K562 (cell line): ENCODE data around the gene NDOR1. TPM values are rescaled to one million over a fixed set of nuclear protein-coding genes. Genes with fewer than 3 reads are reported as not detected.
A peak's percentile ranks its signal among the peaks of the same experiment; 100 is the strongest.

Experiments used
- ATAC-seq: fragments of 200-7000 bp; cut with Tn5 transposase; 3 replicates; pipeline ENCODE4 v1.9.1; 2020; ENCODE audit warnings: moderate library complexity
- BruUV-seq: library from RNA; stranded (reverse); fragments of 400-500 nt; replicated peaks from 2 replicates; lab custom pipeline; 2021; lab: Mats Ljungman, UMichigan
- CTCF ChIA-PET: fragments of 300-600 bp; formaldehyde crosslinking; extraction: SDS; loops from one replicate; lab custom pipeline; 2021; ENCODE audit warnings: low intra/inter-chr PET ratio; lab: Yijun Ruan, JAX
- POLR2A ChIA-PET: fragments of 300-600, 350-650 bp; sonication (Branson Sonifier 250); formaldehyde crosslinking; extraction: SDS; loops from one replicate; lab custom pipeline; 2021; ENCODE audit warnings: antibody characterized with exemption, inconsistent platforms; lab: Yijun Ruan, JAX
- DNase-seq, 4 experiments: peaks; one replicate each; pipeline versions ENCODE4 v3.0.0 to v3.0.0-alpha.2; 2011 to 2018; ENCODE audit warnings: low spot score in 3 of 4, mixed read lengths in 3 of 4; ENCODE audit errors: extremely low read depth in 1 of 4
- FAIRE-seq: peaks from 2 replicates; lab custom pipeline; 2011; peaks lifted over from hg19 to GRCh38; lab: Jason Lieb, UNC
- H2AFZ ChIP-seq: 2 replicates; pipeline ENCODE4 v1.6.0; 2011; ENCODE audit warnings: low read depth, low read length, control low read depth, inconsistent platforms
- H3K27ac ChIP-seq: fragments of 200-600 bp; 3 replicates; pipeline ENCODE4 v1.8.0; 2011; ENCODE audit warnings: low read depth, mild to moderate bottlenecking, control low read depth, inconsistent platforms, low read length, moderate library complexity, mixed read lengths; ENCODE audit errors: extremely low read depth
- H3K27me3 ChIP-seq, 2 experiments: fragments of 300-600 bp in 1 of 2; 2 replicates in 1 of 2; 3 replicates in 1 of 2; pipeline versions ENCODE4 v1.6.0 to v1.8.0; 2011; ENCODE audit warnings: inconsistent platforms in 2 of 2, low read length in 2 of 2, mild to moderate bottlenecking in 1 of 2, mixed read lengths in 1 of 2, moderate library complexity in 1 of 2; ENCODE audit not compliant: control insufficient read depth in 2 of 2, insufficient read depth in 2 of 2
- H3K36me3 ChIP-seq: fragments of 300-600 bp; 3 replicates; pipeline ENCODE4 v1.8.0; 2011; ENCODE audit warnings: mild to moderate bottlenecking, low read length, inconsistent platforms; ENCODE audit not compliant: control insufficient read depth, insufficient read depth
- H3K4me1 ChIP-seq, 2 experiments: fragments of 200-600 bp in 1 of 2; replicated peaks in 1 of 2; 2 replicates in 1 of 2; 3 replicates in 1 of 2; pipeline versions ENCODE4 v1.5.1 to v1.8.0; 2011; ENCODE audit warnings: inconsistent platforms in 2 of 2, low read length in 2 of 2, mild to moderate bottlenecking in 1 of 2, mixed read lengths in 1 of 2, moderate library complexity in 1 of 2; ENCODE audit not compliant: control insufficient read depth in 2 of 2, insufficient read depth in 2 of 2
- H3K4me2 ChIP-seq: 2 replicates; pipeline ENCODE4 v1.6.1; 2011; ENCODE audit warnings: low read length, control low read depth, inconsistent platforms, mixed read lengths; ENCODE audit not compliant: insufficient read depth
- H3K4me3 ChIP-seq: fragments of 200-600 bp; sonication (generic), shearing (Covaris generic); 2 replicates; pipeline ENCODE4 v1.5.1; 2016; ENCODE audit warnings: control low read depth, inconsistent platforms
- H3K79me2 ChIP-seq: fragments of 200-600 bp; 3 replicates; pipeline ENCODE4 v1.8.0; 2011; ENCODE audit warnings: low read length, inconsistent platforms; ENCODE audit not compliant: control insufficient read depth, insufficient read depth
- H3K9ac ChIP-seq, 2 experiments: 2 replicates each; pipeline versions ENCODE4 v1.6.0 to v1.6.1; 2011; ENCODE audit warnings: low read depth in 2 of 2, low read length in 2 of 2, control low read depth in 1 of 2, inconsistent platforms in 1 of 2, mild to moderate bottlenecking in 1 of 2, mixed read lengths in 1 of 2; ENCODE audit not compliant: insufficient read depth in 1 of 2
- H3K9me1 ChIP-seq: one replicate; pipeline ENCODE4 v1.6.0; 2011; ENCODE audit warnings: inconsistent platforms, mild to moderate bottlenecking, low read length, moderate library complexity; ENCODE audit not compliant: control insufficient read depth, insufficient read depth
- H3K9me3 ChIP-seq: replicated peaks from 2 replicates; pipeline ENCODE4 v1.5.1; 2011; ENCODE audit warnings: low read depth, low read length, inconsistent platforms; ENCODE audit not compliant: control insufficient read depth, insufficient read depth
- H4K20me1 ChIP-seq: replicated peaks from 2 replicates; pipeline ENCODE4 v1.6.1; 2011; ENCODE audit warnings: low read length, inconsistent platforms, mixed read lengths; ENCODE audit not compliant: control insufficient read depth, insufficient read depth
- BRF2 ChIP-seq: IDR thresholded peaks from 3 replicates; pipeline ENCODE4 v1.6.1; 2011; ENCODE audit warnings: borderline replicate concordance, mild to moderate bottlenecking; ENCODE audit not compliant: insufficient read length, insufficient read depth
- CBX8 ChIP-seq: fragments of 200-600 bp; sonication (generic); IDR thresholded peaks from 2 replicates; pipeline ENCODE4 v1.6.1; 2012; ENCODE audit warnings: borderline replicate concordance, mixed run types, low read depth, mild to moderate bottlenecking, moderate library complexity, mixed read lengths, low read length, control low read depth, inconsistent platforms; ENCODE audit not compliant: poor library complexity, severe bottlenecking; ENCODE audit errors: extremely low read depth
- ESRRB ChIP-seq: fragments of 250-450 bp; sonication (Bioruptor Pico); IDR thresholded peaks from 2 replicates; pipeline ENCODE4 v1.5.0; 2020; ENCODE audit warnings: mild to moderate bottlenecking, moderate library complexity, borderline replicate concordance
- NFYB ChIP-seq: IDR thresholded peaks from 2 replicates; pipeline ENCODE4 v1.6.1; 2011; ENCODE audit warnings: mild to moderate bottlenecking, moderate library complexity; ENCODE audit not compliant: insufficient read length; ENCODE audit errors: extremely low read depth
- POLR3A ChIP-seq: IDR thresholded peaks from 2 replicates; pipeline ENCODE4 v1.6.1; 2011; ENCODE audit warnings: borderline replicate concordance, mild to moderate bottlenecking, moderate library complexity; ENCODE audit not compliant: insufficient read length, insufficient read depth; ENCODE audit errors: extremely low read depth
- RBM39 ChIP-seq: fragments of 200-400 bp; formaldehyde crosslinking; optimal IDR thresholded peaks from 2 replicates; pipeline ENCODE3; 2018; ENCODE audit warnings: low read depth, low read length
- ZBTB7A ChIP-seq: IDR thresholded peaks from 2 replicates; pipeline ENCODE4 v1.6.1; 2011; ENCODE audit warnings: low read depth, mild to moderate bottlenecking, low read length, moderate library complexity, borderline replicate concordance; ENCODE audit not compliant: control insufficient read depth
- ZFX ChIP-seq: sonication (generic); formaldehyde crosslinking; IDR thresholded peaks from 2 replicates; pipeline ENCODE4 v1.8.0; 2022; ENCODE audit warnings: mild to moderate bottlenecking, missing genetic modification reagents, moderate library complexity
- ZNF124 ChIP-seq: sonication (generic); formaldehyde crosslinking; IDR thresholded peaks from 2 replicates; pipeline ENCODE4 v1.8.1; 2022; ENCODE audit warnings: missing genetic modification reagents
- ZNF174 ChIP-seq: fragments of 250-450 bp; sonication (Bioruptor Pico); IDR thresholded peaks from 2 replicates; pipeline ENCODE4 v1.4.0; 2020; ENCODE audit warnings: mild to moderate bottlenecking
- ZNF408 ChIP-seq: fragments of 250-450 bp; sonication (Bioruptor Pico); IDR thresholded peaks from 2 replicates; pipeline ENCODE4 v1.4.0; 2020; ENCODE audit warnings: low read depth, mild to moderate bottlenecking, moderate library complexity
- ZNF707 ChIP-seq: fragments of 250-450 bp; sonication (Bioruptor Pico); conservative IDR thresholded peaks from 2 replicates; pipeline ENCODE4 v1.8.0; 2022; ENCODE audit warnings: inconsistent platforms, mild to moderate bottlenecking, moderate library complexity
- WGBS: fragments of 100-300 bp; shearing (Covaris generic); methylation state at CpG from one replicate; pipeline ENCODE4 v1.1.6; 2016; ENCODE audit warnings: low coverage, mixed read lengths; ENCODE audit not compliant: insufficient coverage; ENCODE audit errors: missing lambda C conversion rate; 5-methylcytosine and 5-hydroxymethylcytosine counted together
- in situ Hi-C: fragments of 300-500 bp; cut with MboI; formaldehyde crosslinking; loops from 4 replicates; pipeline ENCODE4 v1.15.0; 2018; ENCODE audit warnings: inconsistent platforms, mixed read lengths
- intact Hi-C: fragments of 100-400 bp; cut with micrococcal nuclease; formaldehyde crosslinking; loops from 2 replicates; pipeline ENCODE4 v1.14.2; 2022
- polyA plus RNA-seq, 8 experiments: library from polyadenylated mRNA; depleted of rRNA in 4 of 8; stranded (reverse) in 5 of 8; unstranded in 3 of 8; fragments of >200 nt; fragmentation: Nextera tagmentation in 2 of 8; fragmentation: Illumina TruSeq in 1 of 8; extraction: Ambion mirVana in 2 of 8; extraction: Trizol in 1 of 8; gene quantifications; 2 replicates each; pipeline versions ENCODE4 v1.2.1 to v1.2.3, GENCODE V29; 2011 to 2014; ENCODE audit warnings: inconsistent platforms in 1 of 8, missing spikeins in 1 of 8
- total RNA-seq, 7 experiments: library from RNA; depleted of rRNA in 6 of 7; stranded (reverse); fragments of >200 nt in 6 of 7; fragmentation: Illumina TruSeq in 2 of 7; extraction: Trizol in 2 of 7; gene quantifications; 2 replicates each; pipeline versions ENCODE4 v1.2.1 to v1.2.3, GENCODE V29; 2011 to 2021; ENCODE audit warnings: low replicate concordance in 1 of 7

The NDOR1 gene
- total and polyA plus RNA-seq, 9 of the 15 experiments (the other 6 are each of a cell fraction or from before 2014, with no cell fraction given), result 0.06 to 36.9 (median 6.9) TPM

GRCh38 chr9:137215196-137215986 is 9.9 kb downstream of the NDOR1 start:
- intact Hi-C loops, result no loop called here
- FAIRE-seq, result no peak
- Histone ChIP-seq H3K27me3 (no peaks in the 10 kb centered on the region), H3K4me1 (peaks cover 27 to 81% of the 10 kb centered on the region in 2 experiments)
- no peak for DNase-seq
- no TSS peak for BruUV-seq
- TF ChIP-seq NFYB (no peak), ZNF174 (no peak), BRF2 (no peak), ZNF408 (CRISPR knock-in tag) (no peak), POLR3A (no peak), ESRRB (CRISPR knock-in tag) (no peak), CBX8 (no peak), ZNF707 (CRISPR knock-in tag) (no peak), ZFX (CRISPR knock-in tag) (no peak), RBM39 (no peak), ZBTB7A (no peak), ZNF124 (no peak)
- TF ChIP-seq, all 486 proteins: peak for 0
- no peak for ATAC-seq
- Histone ChIP-seq H2AFZ (no peak overlapping the region), H3K36me3 (peaks cover 39% of the 10 kb centered on the region; the same call in 2 of the 3 replicates), H3K79me2 (peaks cover 18% of the 10 kb centered on the region; the same call in 2 of the 3 replicates), H4K20me1 (peaks cover 3% of the 10 kb centered on the region; the same call in 1 of the 2 replicates), H3K9me1 (no peaks in the 10 kb centered on the region), H3K4me2 (no peak overlapping the region), H3K9me3 (no peaks in the 10 kb centered on the region), H3K4me3 (no peak overlapping the region), H3K9ac (peak overlapping the region in 1 of 2 experiments; percentile 92; a peak in 1 of 4 replicates), H3K27ac (no peak overlapping the region)
- in situ Hi-C loops, result no loop called here
- WGBS, result 89% methylated on average over 18 of the region's 22 CpGs
- ChIA-PET POLR2A (interaction anchor here (0.7 to 1.2 kb wide), 4 partner anchors 9 to 27 kb away, joined by 3 to 5 read pairs (median 4); partner anchors contain the start of gene TUBB4B), CTCF (no interaction called here)
